ENCODE data around the gene CADPS2. TPM values are rescaled to one million over a fixed set of nuclear protein-coding genes. Genes with fewer than 3 reads are reported as not detected.
"Not testable (repeated sequence)": the region's sequence is repeated elsewhere in the genome, so short reads cannot be mapped to it uniquely, and the experiment has no call there.

The CADPS2 gene
- total and polyA plus RNA-seq, 9 donors, result 4.4 to 11.3 (median 7.4) TPM

DNA sequence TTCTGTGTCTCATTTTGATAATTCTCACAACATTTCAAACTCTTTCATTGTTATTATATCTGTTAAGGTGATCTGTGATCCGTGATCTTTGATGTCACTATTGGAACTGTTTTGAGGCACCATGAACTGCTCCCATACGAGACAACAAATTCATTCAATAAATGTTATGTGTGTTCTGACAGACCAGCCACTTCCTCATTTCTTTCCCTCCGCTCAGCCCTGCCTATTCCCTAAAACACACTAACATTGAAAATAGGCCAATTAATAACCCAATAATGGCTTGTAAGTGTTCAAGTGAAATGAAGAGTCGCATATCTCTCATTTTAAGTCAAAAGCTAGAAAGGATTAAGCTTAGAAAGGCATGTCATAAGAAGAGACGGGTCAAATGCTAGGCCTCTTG lies 232.6 kb downstream of the CADPS2 start:
- Histone ChIP-seq H3K9me3 (replicated peaks; ENCODE audit: control insufficient read depth, low read depth, low read length) (no peaks in the 10 kb centered on the region), H3K27ac (ENCODE audit: low read length) (no peak overlapping the region), H3K4me3 (ENCODE audit: low read length) (no peak overlapping the region), H3K27me3 (ENCODE audit: control insufficient read depth, insufficient read depth, low read length) (no peaks in the 10 kb centered on the region), H3K4me1 (ENCODE audit: control insufficient read depth, insufficient read depth, low read length) (no peaks in the 10 kb centered on the region), H3K36me3 (ENCODE audit: control insufficient read depth, insufficient read depth, low read length) (no peaks in the 10 kb centered on the region)
- DNase-seq, result no peak
- WGBS (ENCODE audit: insufficient coverage), result 78% methylated on average over 1 of the region's 5 CpGs

- Histone ChIP-seq H3K4me1 (ENCODE audit: control insufficient read depth, insufficient read depth, low read length) (no peaks in the 10 kb centered on the region), H3K4me3 (ENCODE audit: low read length) (no peak overlapping the region), H3K27me3 (ENCODE audit: control insufficient read depth, insufficient read depth, low read length) (no peaks in the 10 kb centered on the region), H3K27ac (ENCODE audit: low read length) (no peak overlapping the region), H3K9me3 (replicated peaks; ENCODE audit: control insufficient read depth, low read depth, low read length) (no peaks in the 10 kb centered on the region), H3K36me3 (ENCODE audit: control insufficient read depth, insufficient read depth, low read length) (no peaks in the 10 kb centered on the region)
- no peak for DNase-seq
- WGBS (ENCODE audit: insufficient coverage), result 72% methylated on average over 3 of the region's 4 CpGs
These were observed 233.4 kb downstream of the CADPS2 start for GRCh38 chr7:122652876-122653275.

DNA sequence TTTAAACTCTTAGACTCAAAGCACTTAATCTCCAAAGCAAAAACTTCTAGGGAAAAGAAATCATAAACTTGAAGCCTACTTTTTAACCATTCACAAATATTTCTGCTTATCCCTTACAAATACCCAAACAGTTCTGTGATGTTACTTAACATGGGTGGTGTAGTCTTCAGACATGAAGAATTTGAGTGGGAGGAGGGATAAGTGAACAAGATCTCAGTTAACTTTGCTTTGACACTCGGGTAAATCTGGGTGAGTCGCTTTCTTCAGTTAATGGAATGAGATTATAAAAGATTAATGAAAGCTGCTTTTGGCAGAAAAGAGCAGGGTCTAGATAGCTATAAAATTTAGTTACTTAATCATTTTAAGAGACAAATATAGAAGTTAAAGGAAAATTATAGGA lies 234.8 kb downstream of the CADPS2 start:
- Histone ChIP-seq H3K9me3 (replicated peaks; ENCODE audit: control insufficient read depth, low read depth, low read length) (no peaks in the 10 kb centered on the region), H3K4me3 (ENCODE audit: low read length) (no peak overlapping the region), H3K4me1 (ENCODE audit: control insufficient read depth, insufficient read depth, low read length) (no peaks in the 10 kb centered on the region), H3K36me3 (ENCODE audit: control insufficient read depth, insufficient read depth, low read length) (no peaks in the 10 kb centered on the region), H3K27me3 (ENCODE audit: control insufficient read depth, insufficient read depth, low read length) (no peaks in the 10 kb centered on the region), H3K27ac (ENCODE audit: low read length) (no peak overlapping the region)
- WGBS (ENCODE audit: insufficient coverage), result 60% methylated on average over 1 of the region's 2 CpGs
- no peak for DNase-seq

DNA sequence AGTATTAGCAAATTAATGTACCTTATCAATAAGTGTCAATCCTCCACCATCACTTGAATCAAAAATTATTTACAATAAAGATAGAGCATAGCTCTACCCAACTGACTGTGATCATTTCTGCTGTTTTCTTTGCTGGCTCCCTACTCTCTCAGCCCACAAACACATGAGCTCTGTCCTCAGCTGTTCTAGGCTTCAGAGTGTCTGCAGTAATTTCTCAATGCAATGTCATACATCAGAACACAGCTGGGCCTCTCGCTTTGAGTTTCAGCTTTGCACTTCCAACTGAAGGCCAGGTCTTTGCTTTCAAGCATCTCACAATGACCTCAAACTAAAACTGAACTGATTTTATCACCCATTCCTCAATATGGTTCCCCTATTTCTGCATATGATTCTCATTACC lies 243.0 kb downstream of the CADPS2 start:
- Histone ChIP-seq H3K27me3 (ENCODE audit: control insufficient read depth, insufficient read depth, low read length) (no peaks in the 10 kb centered on the region), H3K9me3 (replicated peaks; ENCODE audit: control insufficient read depth, low read depth, low read length) (no peaks in the 10 kb centered on the region), H3K4me3 (ENCODE audit: low read length) (no peak overlapping the region), H3K36me3 (ENCODE audit: control insufficient read depth, insufficient read depth, low read length) (no peaks in the 10 kb centered on the region), H3K4me1 (ENCODE audit: control insufficient read depth, insufficient read depth, low read length) (no peaks in the 10 kb centered on the region), H3K27ac (ENCODE audit: low read length) (no peak overlapping the region)
- peak; percentile 25 for DNase-seq
- 67% methylated on average over 1 of the region's 1 CpG for WGBS (ENCODE audit: insufficient coverage)

- Histone ChIP-seq H3K4me3 (ENCODE audit: low read length) (no peak overlapping the region), H3K4me1 (ENCODE audit: control insufficient read depth, insufficient read depth, low read length) (no peaks in the 10 kb centered on the region), H3K27ac (ENCODE audit: low read length) (no peak overlapping the region), H3K9me3 (replicated peaks; ENCODE audit: control insufficient read depth, low read depth, low read length) (peaks cover 2% of the 10 kb centered on the region), H3K27me3 (ENCODE audit: control insufficient read depth, insufficient read depth, low read length) (no peaks in the 10 kb centered on the region), H3K36me3 (ENCODE audit: control insufficient read depth, insufficient read depth, low read length) (no peaks in the 10 kb centered on the region)
- 88% methylated on average over 2 of the region's 2 CpGs for WGBS (ENCODE audit: insufficient coverage)
- DNase-seq, result no peak
These were observed 247.8 kb downstream of the CADPS2 start for GRCh38 chr7:122638459-122638858.

DNA sequence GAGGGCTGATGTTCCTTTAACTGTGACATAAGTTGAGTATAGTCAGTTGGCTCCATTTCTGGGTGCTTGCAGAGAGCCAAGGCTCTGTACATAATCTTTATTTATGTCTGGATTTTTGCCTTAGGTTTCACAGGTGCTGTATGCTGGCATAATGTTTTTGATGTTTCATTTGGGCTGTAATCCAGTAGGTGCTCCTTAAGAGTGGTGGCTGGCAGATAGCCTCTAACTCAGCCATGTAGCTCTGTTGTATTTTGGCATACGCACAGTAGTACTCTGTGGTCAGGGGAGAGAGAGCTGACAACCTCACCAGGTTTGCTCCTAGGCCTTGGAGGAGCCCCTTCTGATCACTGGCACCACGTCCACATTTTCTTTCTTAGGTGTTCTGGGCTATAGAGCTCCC lies 248.5 kb downstream of the CADPS2 start:
- no peak overlapping the region for H3K4me3 ChIP-seq (ENCODE audit: low read length)
- no peaks in the 10 kb centered on the region for H3K27me3 ChIP-seq (ENCODE audit: control insufficient read depth, insufficient read depth, low read length)
- no peak overlapping the region for H3K27ac ChIP-seq (ENCODE audit: low read length)
- DNase-seq, result no peak
- H3K4me1 ChIP-seq (ENCODE audit: control insufficient read depth, insufficient read depth, low read length), result no peaks in the 10 kb centered on the region
- H3K9me3 ChIP-seq (replicated peaks; ENCODE audit: control insufficient read depth, low read depth, low read length), result peaks cover 2% of the 10 kb centered on the region
- H3K36me3 ChIP-seq (ENCODE audit: control insufficient read depth, insufficient read depth, low read length), result no peaks in the 10 kb centered on the region
- WGBS (ENCODE audit: insufficient coverage), result 67% methylated on average over 1 of the region's 2 CpGs

GRCh38 chr7:122635481-122635880 lies 250.8 kb downstream of the CADPS2 start:
- H3K9me3 ChIP-seq (replicated peaks; ENCODE audit: control insufficient read depth, low read depth, low read length); H3K27me3 ChIP-seq (ENCODE audit: control insufficient read depth, insufficient read depth, low read length); H3K36me3 ChIP-seq (ENCODE audit: control insufficient read depth, insufficient read depth, low read length); H3K4me3 ChIP-seq (ENCODE audit: low read length); DNase-seq; H3K4me1 ChIP-seq (ENCODE audit: control insufficient read depth, insufficient read depth, low read length); H3K27ac ChIP-seq (ENCODE audit: low read length): not testable (repeated sequence)
- no CpG with 5 or more reads among the region's 2 CpGs for WGBS (ENCODE audit: insufficient coverage)

GRCh38 chr7:122633472-122633871 lies 252.8 kb downstream of the CADPS2 start:
- H3K9me3 ChIP-seq (replicated peaks; ENCODE audit: control insufficient read depth, low read depth, low read length), result peaks cover 2% of the 10 kb centered on the region
- H3K4me1 ChIP-seq (ENCODE audit: control insufficient read depth, insufficient read depth, low read length), result no peaks in the 10 kb centered on the region
- no peaks in the 10 kb centered on the region for H3K27me3 ChIP-seq (ENCODE audit: control insufficient read depth, insufficient read depth, low read length)
- WGBS (ENCODE audit: insufficient coverage), result no CpG with 5 or more reads among the region's 3 CpGs
- DNase-seq, result no peak
- H3K4me3 ChIP-seq (ENCODE audit: low read length), result no peak overlapping the region
- no peak overlapping the region for H3K27ac ChIP-seq (ENCODE audit: low read length)
- no peaks in the 10 kb centered on the region for H3K36me3 ChIP-seq (ENCODE audit: control insufficient read depth, insufficient read depth, low read length)

GRCh38 chr7:122632238-122632637 lies 254.0 kb downstream of the CADPS2 start:
- Histone ChIP-seq H3K36me3 (ENCODE audit: control insufficient read depth, insufficient read depth, low read length) (no peaks in the 10 kb centered on the region), H3K27me3 (ENCODE audit: control insufficient read depth, insufficient read depth, low read length) (no peaks in the 10 kb centered on the region), H3K4me3 (ENCODE audit: low read length) (no peak overlapping the region), H3K4me1 (ENCODE audit: control insufficient read depth, insufficient read depth, low read length) (no peaks in the 10 kb centered on the region), H3K9me3 (replicated peaks; ENCODE audit: control insufficient read depth, low read depth, low read length) (no peaks in the 10 kb centered on the region), H3K27ac (ENCODE audit: low read length) (no peak overlapping the region)
- DNase-seq, result no peak

- Histone ChIP-seq H3K27me3 (ENCODE audit: control insufficient read depth, insufficient read depth, low read length) (no peaks in the 10 kb centered on the region), H3K9me3 (replicated peaks; ENCODE audit: control insufficient read depth, low read depth, low read length) (no peaks in the 10 kb centered on the region), H3K36me3 (ENCODE audit: control insufficient read depth, insufficient read depth, low read length) (no peaks in the 10 kb centered on the region), H3K4me3 (ENCODE audit: low read length) (no peak overlapping the region), H3K4me1 (ENCODE audit: control insufficient read depth, insufficient read depth, low read length) (no peaks in the 10 kb centered on the region), H3K27ac (ENCODE audit: low read length) (no peak overlapping the region)
- no peak for DNase-seq
These were observed 256.8 kb downstream of the CADPS2 start for GRCh38 chr7:122629412-122629953.

DNA sequence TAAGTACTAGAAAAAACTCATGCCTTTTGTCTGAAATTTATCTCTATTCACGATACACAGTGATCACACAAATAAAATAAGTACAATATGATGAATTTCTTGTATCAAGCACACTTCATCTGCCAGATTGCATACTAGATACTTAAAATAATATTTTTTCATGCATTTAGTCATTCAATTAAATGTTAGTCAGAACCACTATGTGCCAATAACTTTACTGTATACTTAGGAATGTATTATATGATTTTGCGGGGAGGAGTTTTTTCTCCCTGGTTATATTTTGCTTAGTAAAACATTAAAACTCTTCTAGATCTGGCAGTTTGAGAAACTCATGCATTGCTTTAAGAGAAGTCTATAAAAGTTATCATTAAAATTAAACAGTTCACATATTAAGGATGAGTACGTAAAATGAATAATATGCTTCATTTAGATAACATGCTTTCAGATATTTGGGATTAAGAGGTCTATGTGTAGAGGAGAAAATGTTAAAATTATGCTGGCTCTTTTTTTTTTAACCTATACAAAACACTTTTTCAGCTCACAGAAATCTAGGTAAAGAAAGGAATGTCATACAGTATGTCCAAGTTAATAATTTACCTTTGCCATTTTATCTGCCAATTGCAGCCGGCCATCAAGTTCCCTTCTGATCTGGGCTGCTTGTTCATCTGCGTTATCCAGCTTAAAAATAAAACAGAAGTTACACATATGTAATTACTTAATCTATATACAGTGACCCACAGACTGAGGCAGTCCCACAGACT lies 257.4 kb downstream of the CADPS2 start:
- WGBS (ENCODE audit: insufficient coverage), result no CpG with 5 or more reads among the region's 5 CpGs
- no peak for DNase-seq
- H3K4me1 ChIP-seq (ENCODE audit: control insufficient read depth, insufficient read depth, low read length), result no peaks in the 10 kb centered on the region
- H3K27me3 ChIP-seq (ENCODE audit: control insufficient read depth, insufficient read depth, low read length), result no peaks in the 10 kb centered on the region
- H3K36me3 ChIP-seq (ENCODE audit: control insufficient read depth, insufficient read depth, low read length), result no peaks in the 10 kb centered on the region
- no peak overlapping the region for H3K27ac ChIP-seq (ENCODE audit: low read length)
- no peak overlapping the region for H3K4me3 ChIP-seq (ENCODE audit: low read length)
- no peaks in the 10 kb centered on the region for H3K9me3 ChIP-seq (replicated peaks; ENCODE audit: control insufficient read depth, low read depth, low read length)
